IPS-NIHi7 (cell line): ENCODE measurements around the gene ZNF35.
"Not testable (repeated sequence)": the region's sequence is repeated elsewhere in the genome, so short reads cannot be mapped to it uniquely, and the experiment has no call there.

Experiments
- DNase-seq: peaks from one replicate; pipeline ENCODE4 v3.0.0; 2012; ENCODE audit warnings: mixed read lengths; ENCODE audit errors: extremely low spot score

ZNF35 gene

DNA sequence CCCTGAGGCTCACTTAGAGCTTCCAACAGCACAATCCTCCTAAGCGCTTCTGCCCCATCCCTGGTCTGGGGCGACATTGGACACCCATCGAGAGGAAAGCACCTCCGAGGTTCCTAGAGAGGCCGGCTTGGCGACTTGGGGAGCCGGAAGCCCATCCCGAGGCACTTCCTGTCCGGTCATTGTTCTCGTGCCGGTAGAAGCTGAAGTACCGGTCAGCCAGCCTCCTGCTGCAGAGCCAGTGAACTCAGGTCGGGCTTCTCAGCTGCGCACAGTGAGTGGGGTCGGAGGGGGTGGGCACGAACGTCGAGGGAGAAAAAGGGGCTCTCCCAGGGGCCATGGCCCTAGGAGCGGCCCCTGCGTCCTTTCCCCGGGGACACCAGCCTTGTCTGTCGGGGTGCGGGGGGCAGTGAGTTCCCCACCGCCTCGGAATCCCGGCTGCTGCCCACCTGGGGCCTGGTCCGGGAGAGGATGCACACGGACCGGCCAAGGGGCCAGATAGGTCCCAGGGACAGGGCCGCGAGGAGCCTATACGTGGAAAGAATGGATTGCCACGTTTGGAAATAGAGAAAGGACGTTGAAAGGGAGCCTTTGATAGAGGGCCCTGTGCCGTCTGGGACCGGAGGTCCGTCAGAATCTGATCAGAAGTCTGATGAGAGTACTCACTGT, at the start of gene ZNF35:
Gene ZNF35, plus strand, starts transcription at position 169 of the 666 bp plus-strand sequence. CDS start 2,336 bp downstream, outside the sequence.
- peak; percentile 97 for DNase-seq

DNA sequence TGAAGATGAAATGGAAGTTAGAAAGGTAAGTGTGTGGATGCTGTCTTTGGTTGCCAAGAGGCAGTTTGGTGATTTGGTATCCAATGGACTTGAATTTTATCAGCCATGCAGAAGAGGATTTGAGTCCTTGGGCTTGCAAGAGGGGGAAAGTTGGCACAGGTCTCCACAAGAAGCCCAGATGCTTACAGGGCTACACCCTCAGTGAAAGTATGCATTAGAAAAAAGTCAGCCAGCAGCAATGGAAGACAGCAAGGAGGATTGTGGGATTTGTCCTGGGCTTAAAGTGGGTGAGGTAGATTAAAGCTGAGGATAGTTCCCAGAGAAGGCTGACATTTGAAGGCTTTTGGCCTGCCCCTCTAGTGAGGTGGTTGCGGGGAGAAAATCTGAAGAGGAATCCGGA, 46.8 kb upstream of the ZNF35 start:
- DNase-seq = no peak

DNA sequence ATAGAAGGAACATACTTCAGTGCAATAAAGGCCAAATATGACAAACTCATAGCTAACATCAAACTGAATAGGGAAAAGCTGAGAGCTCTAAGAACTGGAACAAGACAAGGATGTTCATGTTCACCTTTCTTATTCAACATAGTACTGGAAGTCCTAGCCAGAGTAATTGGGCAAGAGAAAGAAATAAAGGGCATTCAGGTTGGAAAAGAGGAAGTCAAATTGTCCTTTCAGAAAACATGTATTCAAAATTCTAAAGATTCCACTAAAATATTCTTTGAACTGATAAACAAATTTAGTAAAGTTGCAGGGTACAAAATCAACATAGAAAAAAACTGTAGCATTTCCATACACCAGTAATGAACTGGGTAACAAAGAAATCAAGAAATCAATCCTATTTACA, 35.9 kb upstream of the ZNF35 start:
- DNase-seq = no peak

GRCh38 chr3:44624749-44625480, 23.6 kb upstream of the ZNF35 start, which contains the start of gene ZNF197:
Gene ZNF197, plus strand, starts transcription at chr3:44625036. Its CDS starts 4,119 bp downstream, at chr3:44629155.
- peak; percentile 95 for DNase-seq

DNA sequence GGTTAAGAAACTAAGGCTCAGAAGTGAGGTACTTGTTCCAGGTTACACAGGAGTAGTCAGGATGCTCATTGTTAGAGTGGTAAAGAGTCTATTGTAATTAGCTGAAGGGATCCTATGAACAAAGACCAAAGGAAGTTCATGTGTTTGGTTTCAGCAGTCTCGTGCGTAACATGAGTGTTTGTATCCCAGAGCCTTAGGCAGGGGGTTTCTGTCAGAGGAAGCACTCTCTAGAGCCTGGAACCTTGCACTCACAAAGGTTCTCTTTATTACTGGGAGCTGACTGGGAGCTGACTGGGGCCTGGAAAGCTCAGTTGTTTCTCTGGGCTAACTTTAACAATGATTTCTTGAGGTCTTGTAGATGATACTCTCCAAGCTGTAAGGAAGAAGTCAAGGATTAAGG, 19.8 kb upstream of the ZNF35 start:
- no peak for DNase-seq

GRCh38 chr3:44632193-44632592, 16.3 kb upstream of the ZNF35 start:
- DNase-seq = no peak

- no peak for DNase-seq
These were observed 6.2 kb upstream of the ZNF35 start for GRCh38 chr3:44642337-44642736.

GRCh38 chr3:44643024-44643423, 5.5 kb upstream of the ZNF35 start:
- DNase-seq = no peak

- DNase-seq = no peak
These were observed 761 bp upstream of the ZNF35 start for GRCh38 chr3:44647771-44648170.

GRCh38 chr3:44649709-44650108, 1.2 kb downstream of the ZNF35 start:
- DNase-seq = no peak

DNA sequence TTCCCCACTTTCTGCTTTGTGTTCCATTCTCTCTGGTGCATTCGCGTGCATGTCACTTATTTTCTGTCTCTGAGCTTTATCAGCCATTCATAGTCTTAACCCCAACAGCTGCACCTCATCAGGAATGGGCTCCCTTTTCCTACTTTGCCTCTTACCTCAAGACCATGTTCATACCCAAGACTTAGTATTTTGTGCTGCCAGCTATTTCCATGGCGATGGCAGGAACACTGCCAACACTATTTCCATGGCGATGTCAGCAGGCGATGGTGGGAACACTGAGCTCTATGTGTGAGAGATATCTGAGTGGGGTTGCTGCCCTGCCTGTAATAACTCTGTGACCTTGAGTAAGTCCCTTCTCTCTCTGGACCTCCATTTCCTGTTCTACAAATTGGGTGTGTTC, 5.5 kb downstream of the ZNF35 start:
- no peak for DNase-seq

DNA sequence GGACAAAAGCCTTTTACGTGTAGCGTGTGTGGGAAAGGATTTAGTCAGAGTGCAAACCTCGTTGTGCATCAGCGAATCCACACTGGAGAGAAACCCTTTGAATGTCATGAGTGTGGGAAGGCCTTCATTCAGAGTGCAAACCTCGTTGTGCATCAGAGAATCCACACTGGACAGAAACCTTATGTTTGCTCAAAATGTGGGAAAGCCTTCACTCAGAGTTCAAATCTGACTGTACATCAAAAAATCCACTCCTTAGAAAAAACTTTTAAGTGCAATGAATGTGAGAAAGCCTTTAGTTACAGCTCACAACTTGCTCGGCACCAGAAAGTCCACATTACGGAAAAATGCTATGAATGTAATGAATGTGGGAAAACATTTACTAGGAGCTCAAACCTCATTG, 10.5 kb downstream of the ZNF35 start:
- DNase-seq = no peak

DNA sequence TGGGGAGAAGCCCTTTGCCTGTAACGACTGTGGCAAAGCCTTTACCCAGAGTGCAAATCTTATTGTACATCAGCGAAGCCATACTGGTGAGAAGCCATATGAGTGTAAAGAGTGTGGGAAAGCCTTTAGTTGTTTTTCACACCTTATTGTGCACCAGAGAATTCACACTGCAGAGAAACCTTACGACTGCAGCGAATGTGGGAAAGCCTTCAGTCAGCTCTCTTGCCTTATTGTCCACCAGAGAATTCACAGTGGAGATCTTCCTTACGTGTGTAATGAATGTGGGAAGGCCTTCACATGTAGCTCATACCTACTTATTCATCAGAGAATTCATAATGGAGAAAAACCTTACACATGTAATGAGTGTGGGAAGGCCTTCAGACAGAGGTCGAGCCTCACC, 10.9 kb downstream of the ZNF35 start:
- DNase-seq = no peak

DNA sequence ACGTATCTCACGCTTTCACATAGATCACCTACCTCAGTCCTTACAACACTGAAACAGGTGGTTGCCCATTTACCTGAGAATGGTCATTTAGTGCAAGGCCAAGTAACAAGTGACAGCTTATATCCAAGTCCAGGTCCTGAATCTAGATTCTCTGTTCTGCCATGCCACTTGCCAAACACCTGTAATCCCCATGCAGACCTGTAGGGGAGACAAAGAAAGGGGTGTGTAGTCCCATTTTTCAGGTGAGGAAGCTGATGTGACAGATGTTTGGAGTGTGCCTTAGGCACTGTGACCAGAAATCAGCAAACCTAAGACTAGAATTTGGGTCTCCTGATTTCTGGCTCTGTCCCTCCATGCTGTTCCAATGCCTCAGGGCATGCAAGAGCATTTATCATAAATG, 12.7 kb downstream of the ZNF35 start:
- DNase-seq = no peak

GRCh38 chr3:44665173-44665572, 16.6 kb downstream of the ZNF35 start:
- DNase-seq = no peak

- DNase-seq = no peak
These were observed 17.8 kb downstream of the ZNF35 start for GRCh38 chr3:44666346-44666745.

- no peak for DNase-seq
These were observed 21.2 kb downstream of the ZNF35 start for GRCh38 chr3:44669760-44670159.

DNA sequence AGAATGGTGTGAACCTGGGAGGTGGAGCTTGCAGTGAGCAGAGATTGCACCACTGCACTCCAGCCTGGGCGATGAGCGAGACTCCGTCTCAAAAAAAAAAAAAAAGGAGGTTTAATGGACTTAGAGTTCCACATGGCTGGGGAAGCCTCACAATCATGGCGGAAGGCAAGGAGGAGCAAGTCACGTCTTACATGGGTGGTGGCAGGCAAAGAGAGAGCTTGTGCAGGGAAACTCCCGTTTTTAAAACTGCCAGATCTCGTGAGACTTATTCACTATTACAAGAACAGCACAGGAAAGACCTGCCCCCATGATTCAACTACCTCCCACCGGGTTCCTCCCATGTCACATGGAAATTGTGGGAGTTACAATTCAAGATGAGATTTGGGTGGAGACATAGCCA, 24.9 kb downstream of the ZNF35 start:
- DNase-seq = not testable (repeated sequence)

DNA sequence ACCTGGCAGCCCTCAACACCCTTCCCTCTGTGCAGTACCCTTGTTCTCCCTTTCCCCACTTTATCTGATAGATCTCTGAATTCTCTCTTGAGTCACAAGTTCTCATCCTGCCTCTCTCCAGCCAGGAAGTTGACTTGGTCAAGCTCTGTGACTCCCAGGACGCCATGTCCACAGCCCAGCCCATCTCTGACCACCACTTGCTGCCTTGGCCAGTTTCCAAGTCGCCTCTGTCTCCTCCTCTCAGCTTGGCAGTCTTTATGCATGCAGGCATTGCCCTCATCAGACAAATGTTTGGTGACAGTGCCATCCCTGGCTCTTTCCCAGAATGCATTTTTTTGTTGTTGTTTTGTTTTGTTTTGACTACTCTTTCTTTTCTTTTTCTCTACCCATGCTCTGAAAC, 25.7 kb downstream of the ZNF35 start:
- no peak for DNase-seq

GRCh38 chr3:44678480-44679116, 30.1 kb downstream of the ZNF35 start:
- DNase-seq = no peak

- no peak for DNase-seq
These were observed 32.5 kb downstream of the ZNF35 start for GRCh38 chr3:44680921-44681455.

GRCh38 chr3:44682182-44682896, 33.8 kb downstream of the ZNF35 start:
- DNase-seq = no peak
